ENCODE data around the gene KCNMA1.

GRCh38 chr10:77188521-77188920 lies 449.1 kb downstream of the KCNMA1 start:
- TF ChIP-seq SUZ12 (IDR thresholded peaks at IDR 0.05; ENCODE audit: extremely low read depth, insufficient read depth, insufficient read length) = no peak
- TF ChIP-seq YY1 (IDR thresholded peaks at IDR 0.05; ENCODE audit: insufficient read depth, insufficient read length) = no peak

Data from NT2/D1 (cell line).